Endothelial cell of umbilical vein (primary cell): Measurements from ENCODE around the gene EZH1. TPM values are rescaled to one million over a fixed set of nuclear protein-coding genes. Genes with fewer than 3 reads are reported as not detected.

Source experiments
- BruUV-seq: library from RNA; stranded (reverse); fragments of 400-500 nt; replicated peaks from 2 replicates; lab custom pipeline; 2021; lab: Mats Ljungman, UMichigan
- CTCF ChIA-PET: fragments of 300-600, 350-600 bp; sonication (Branson Sonifier 250); formaldehyde crosslinking; loops from one replicate; lab custom pipeline; 2021; ENCODE audit warnings: antibody characterized with exemption, inconsistent platforms; lab: Charles Lee
- POLR2A ChIA-PET: fragments of 300-600, 350-600 bp; sonication (Branson Sonifier 250); formaldehyde crosslinking; loops from one replicate; lab custom pipeline; 2021; ENCODE audit warnings: antibody characterized with exemption, inconsistent platforms; lab: Charles Lee
- DNase-seq: peaks from one replicate; pipeline ENCODE4 v3.0.0-alpha.2; 2011; ENCODE audit warnings: low read depth, low spot score
- FAIRE-seq: peaks from 2 replicates; lab custom pipeline; 2011; peaks lifted over from hg19 to GRCh38; lab: Jason Lieb, UNC
- H2AFZ ChIP-seq: 2 replicates; pipeline ENCODE4 v1.6.0; 2012; ENCODE audit warnings: low read depth, low read length, control low read depth, inconsistent platforms
- H3K27ac ChIP-seq: 2 replicates; pipeline ENCODE4 v1.5.1; 2011; ENCODE audit warnings: low read depth, mild to moderate bottlenecking, control low read depth, low read length, moderate library complexity; ENCODE audit not compliant: insufficient read depth
- H3K27me3 ChIP-seq, 2 experiments: 2 replicates each; pipeline versions ENCODE4 v1.6.0 to v1.6.1; 2011; ENCODE audit warnings: low read length in 2 of 2, mixed read lengths in 1 of 2; ENCODE audit not compliant: control insufficient read depth in 2 of 2, insufficient read depth in 2 of 2
- H3K36me3 ChIP-seq, 2 experiments: 2 replicates in 1 of 2; 3 replicates in 1 of 2; pipeline ENCODE4 v1.5.1; 2011; ENCODE audit warnings: low read length in 2 of 2, mild to moderate bottlenecking in 1 of 2, moderate library complexity in 1 of 2; ENCODE audit not compliant: control insufficient read depth in 2 of 2, insufficient read depth in 2 of 2; ENCODE audit errors: extremely low read depth in 1 of 2
- H3K4me1 ChIP-seq: 3 replicates; pipeline ENCODE4 v1.5.1; 2011; ENCODE audit warnings: mild to moderate bottlenecking, low read length; ENCODE audit not compliant: control insufficient read depth, insufficient read depth; ENCODE audit errors: extremely low read depth
- H3K4me2 ChIP-seq: 2 replicates; pipeline ENCODE4 v1.6.1; 2011; ENCODE audit warnings: low read length, control low read depth, mixed read lengths; ENCODE audit not compliant: insufficient read depth
- H3K4me3 ChIP-seq, 3 experiments: fragments of 200-600 bp in 1 of 3; sonication (generic), shearing (Covaris generic) in 1 of 3; replicated peaks in 1 of 3; 2 replicates each; pipeline ENCODE4 v1.5.1; 2011 to 2016; ENCODE audit warnings: control low read depth in 3 of 3, low read length in 3 of 3, mild to moderate bottlenecking in 2 of 3, inconsistent platforms in 1 of 3, low read depth in 1 of 3, moderate library complexity in 1 of 3; ENCODE audit not compliant: insufficient read depth in 1 of 3
- H3K79me2 ChIP-seq: 2 replicates; pipeline ENCODE4 v1.6.0; 2012; ENCODE audit warnings: low read length, inconsistent platforms; ENCODE audit not compliant: control insufficient read depth, insufficient read depth
- H3K9ac ChIP-seq: replicated peaks from 2 replicates; pipeline ENCODE3; 2011; ENCODE audit warnings: low read length, control low read depth; ENCODE audit not compliant: insufficient read depth; ENCODE audit errors: extremely low read depth
- H3K9me1 ChIP-seq: replicated peaks from 3 replicates; pipeline ENCODE4 v1.6.0; 2011; ENCODE audit warnings: mild to moderate bottlenecking, low read length; ENCODE audit not compliant: control insufficient read depth, insufficient read depth; ENCODE audit errors: extremely low read depth
- H3K9me3 ChIP-seq: replicated peaks from 2 replicates; pipeline ENCODE4 v1.5.1; 2012; ENCODE audit warnings: low read length, inconsistent platforms; ENCODE audit not compliant: control insufficient read depth, insufficient read depth
- H4K20me1 ChIP-seq: replicated peaks from 2 replicates; pipeline ENCODE3; 2011; ENCODE audit warnings: mild to moderate bottlenecking, low read length; ENCODE audit not compliant: control insufficient read depth, insufficient read depth; ENCODE audit errors: extremely low read depth
- EZH2 ChIP-seq: IDR thresholded peaks from 2 replicates; pipeline ENCODE4 v1.6.1; 2012; ENCODE audit warnings: borderline replicate concordance, low read depth, mild to moderate bottlenecking, moderate library complexity, low read length, inconsistent platforms; ENCODE audit not compliant: severe bottlenecking
- JUN ChIP-seq: IDR thresholded peaks from 2 replicates; pipeline ENCODE4 v1.6.1; 2011; ENCODE audit warnings: borderline replicate concordance, low read depth; ENCODE audit not compliant: insufficient read length, insufficient read depth
- dilution Hi-C: fragments of 300-500 bp; cut with MboI; formaldehyde crosslinking; loops from one replicate; pipeline ENCODE4 v1.15.0; 2019; ENCODE audit warnings: low sequenced_read_pairs; ENCODE audit not compliant: extremely low pct_ligation_motif_present
- intact Hi-C: fragments of 100-400 bp; cut with micrococcal nuclease; formaldehyde crosslinking; loops from one replicate; pipeline ENCODE4 v1.10.0; 2022
- polyA plus RNA-seq, 4 experiments: library from polyadenylated mRNA; depleted of rRNA in 3 of 4; stranded (reverse) in 3 of 4; unstranded in 1 of 4; fragments of >200 nt; gene quantifications; 2 replicates each; pipeline versions ENCODE4 v1.2.1 to v1.2.3, GENCODE V29; 2011 to 2012; ENCODE audit warnings: missing spikeins in 1 of 4
- total RNA-seq: library from RNA; stranded (reverse); gene quantifications from 2 replicates; pipeline ENCODE4 v1.2.3, GENCODE V29; 2021

Gene EZH1
- total and polyA plus RNA-seq, 2 donors (not counting 3 experiments of a cell fraction or from before 2014, with no cell fraction given) = 31.4 to 33.7 TPM

- Histone ChIP-seq H3K27me3 (peaks cover 14 to 15% of the 10 kb centered on the region in 2 experiments), H3K9me1 (no peaks in the 10 kb centered on the region), H3K79me2 (no peaks in the 10 kb centered on the region), H3K4me2 (peak overlapping the region; percentile 54), H3K9me3 (no peaks in the 10 kb centered on the region), H3K9ac (no peak overlapping the region), H3K27ac (no peak overlapping the region), H3K4me3 (peak overlapping the region in 2 of 3 experiments; percentile 16 to 48), H3K36me3 (peaks cover 0 to 8% of the 10 kb centered on the region in 2 experiments), H3K4me1 (peaks cover 35% of the 10 kb centered on the region), H4K20me1 (no peaks in the 10 kb centered on the region), H2AFZ (peak overlapping the region; percentile 53)
- ChIA-PET CTCF (interaction anchor here (0.7 to 4.7 kb wide), 7 partner anchors 8 to 59 kb away, joined by 3 to 44 read pairs (median 4); partner anchors contain the start of genes BECN1 and VPS25), POLR2A (interaction anchor here (0.5 to 0.9 kb wide), 3 partner anchors 15 to 50 kb away, joined by 3 to 4 read pairs (median 3); partner anchors contain the start of gene RAMP2)
- DNase-seq = no peak
- intact Hi-C loops = loop anchor here (5.0 kb wide), 1 partner anchor 104 kb away; the partner anchor contains the start of gene PLEKHH3
- dilution Hi-C loops = no loop called here
- BruUV-seq = no TSS peak
- TF ChIP-seq EZH2 (peak; percentile 47), JUN (no peak)
- peak; percentile 12 for FAIRE-seq
Observed at GRCh38 chr17:42780851-42781638, 36.2 kb upstream of the EZH1 start.
